Adrenal gland (tissue), 5 donors: ENCODE data around the gene IBA57.

Source experiments
- CTCF ChIP-seq, 6 experiments: fragments of 450-650 bp in 4 of 6; fragments of 200-600 bp in 2 of 6; sonication (generic) in 1 of 6; IDR thresholded peaks; 1 replicate in 5 of 6; 2 replicates in 1 of 6; pipeline versions ENCODE4 v1.5.1 to v1.8.0; 2016 to 2021; ENCODE audit warnings: antibody characterized with exemption in 6 of 6, mild to moderate bottlenecking in 2 of 6, moderate library complexity in 1 of 6
- POLR2A ChIP-seq, 2 donors: fragments of 450-650 bp; IDR thresholded peaks; one replicate each; pipeline ENCODE4 v1.6.1; 2017; ENCODE audit warnings: antibody characterized with exemption in 2 of 2, mild to moderate bottlenecking in 2 of 2, moderate library complexity in 1 of 2
- donor health status: DM: no; HTN: no; CAD: no.

GRCh38 chr1:228117335-228117734, 48.3 kb upstream of the IBA57 start:
- TF ChIP-seq POLR2A (IDR thresholded peaks at IDR 0.05) = no peak
- no peak for TF ChIP-seq CTCF (IDR thresholded peaks at IDR 0.05)
